CD4-positive, CD25-positive, alpha-beta regulatory T cell (primary cell): Measurements from ENCODE around the gene DCTPP1. TPM values are rescaled to one million over a fixed set of nuclear protein-coding genes. Genes with fewer than 3 reads are reported as not detected.
A peak's percentile ranks its signal among the peaks of the same experiment; 100 is the strongest.

Experiments used
- ATAC-seq, 2 donors: fragments of 150-1000 bp; cut with Tn5 transposase; one replicate each; pipeline ENCODE4 v1.10.0; 2021; ENCODE audit warnings: low read depth in 2 of 2, moderate number of reproducible peaks in 2 of 2, moderate library complexity in 1 of 2
- DNase-seq, 3 donors: peaks; one replicate each; pipeline versions ENCODE4 v3.0.0 to v3.0.0-alpha.2; 2012 to 2022; ENCODE audit warnings: mixed read lengths in 1 of 3
- H3K27ac ChIP-seq: one replicate; pipeline ENCODE4 v1.7.0; 2013; ENCODE audit warnings: mild to moderate bottlenecking, low read length; ENCODE audit not compliant: insufficient read depth, poor library complexity, severe bottlenecking
- H3K27me3 ChIP-seq: one replicate; pipeline ENCODE4 v1.7.0; 2013; ENCODE audit warnings: low read length; ENCODE audit not compliant: control insufficient read depth, insufficient read depth
- H3K36me3 ChIP-seq: one replicate; pipeline ENCODE4 v1.7.0; 2013; ENCODE audit warnings: mild to moderate bottlenecking, low read length, moderate library complexity; ENCODE audit not compliant: control insufficient read depth, insufficient read depth
- H3K4me1 ChIP-seq: 2 replicates; pipeline ENCODE4 v1.7.0; 2013; ENCODE audit warnings: mild to moderate bottlenecking, low read length; ENCODE audit not compliant: insufficient read depth, control insufficient read depth, poor library complexity, severe bottlenecking
- H3K4me3 ChIP-seq: one replicate; pipeline ENCODE4 v1.7.0; 2013; ENCODE audit warnings: low read depth, mild to moderate bottlenecking, low read length, moderate library complexity
- H3K9me3 ChIP-seq, 2 experiments: 1 replicate in 1 of 2; 2 replicates in 1 of 2; pipeline ENCODE4 v1.7.0; 2013; ENCODE audit warnings: low read length in 2 of 2, mild to moderate bottlenecking in 1 of 2, moderate library complexity in 1 of 2; ENCODE audit not compliant: control insufficient read depth in 2 of 2
- H3K27ac Mint-ChIP-seq, 3 donors: one replicate each; pipeline ENCODE4 v1.8.0; 2020 to 2022; ENCODE audit warnings: mild to moderate bottlenecking in 3 of 3, mixed read lengths in 3 of 3, moderate library complexity in 2 of 3
- H3K27me3 Mint-ChIP-seq: one replicate; pipeline ENCODE4 v1.8.0; 2022; ENCODE audit warnings: mild to moderate bottlenecking, mixed read lengths
- H3K36me3 Mint-ChIP-seq: one replicate; pipeline ENCODE4 v1.8.0; 2020; ENCODE audit warnings: mixed read lengths
- H3K4me1 Mint-ChIP-seq, 4 donors: one replicate each; pipeline ENCODE4 v1.8.0; 2020 to 2022; ENCODE audit warnings: mixed read lengths in 4 of 4, mild to moderate bottlenecking in 1 of 4
- H3K4me3 Mint-ChIP-seq, 4 donors: one replicate each; pipeline ENCODE4 v1.8.0; 2020 to 2022; ENCODE audit warnings: mild to moderate bottlenecking in 4 of 4, mixed read lengths in 4 of 4, moderate library complexity in 3 of 4
- H3K9me3 Mint-ChIP-seq, 7 donors: one replicate each; pipeline ENCODE4 v1.8.0; 2020 to 2022; ENCODE audit warnings: mixed read lengths in 7 of 7, mild to moderate bottlenecking in 3 of 7, moderate library complexity in 2 of 7
- polyA plus RNA-seq, 4 donors: library from polyadenylated mRNA; unstranded; fragments of 300-500 nt; fragmentation: Illumina TruSeq; gene quantifications; one replicate each; pipeline ENCODE4 v1.2.3, GENCODE V29; 2021
- total RNA-seq: library from RNA; stranded (reverse); gene quantifications from one replicate; pipeline ENCODE4 v1.2.3, GENCODE V29; 2022

Gene DCTPP1
- total and polyA plus RNA-seq, 5 donors from 2014 or later: 20.1 to 110 (median 102) TPM

DNA sequence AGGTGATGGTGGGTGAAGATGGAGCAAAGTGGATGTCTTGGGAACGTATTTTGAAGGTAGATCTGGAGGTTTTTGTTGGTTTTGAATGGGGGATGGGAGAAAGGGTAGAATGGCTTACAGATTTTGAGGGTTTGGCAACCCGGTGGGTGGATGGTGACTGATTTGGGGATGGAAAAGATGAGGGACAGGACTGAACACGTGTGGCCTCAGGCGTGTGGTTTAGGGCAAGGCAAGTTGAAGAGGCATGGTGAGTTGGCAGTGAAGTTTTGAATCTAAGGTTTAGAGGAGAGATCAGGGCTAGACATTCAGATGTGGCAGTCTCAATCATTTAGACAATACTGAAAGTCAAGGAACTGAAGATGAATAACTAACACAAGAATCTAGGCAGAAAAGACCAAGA lies 5.0 kb upstream of the DCTPP1 start:
- Mint-ChIP-seq H3K4me3 (peak overlapping the region in 2 of 4 donors; percentile 1 to 73), H3K36me3 (no peaks in the 10 kb centered on the region), H3K27me3 (no peaks in the 10 kb centered on the region), H3K4me1 (peaks cover 4 to 17% (median 10%) of the 10 kb centered on the region in 4 donors), H3K9me3 (no peaks in the 10 kb centered on the region), H3K27ac (peak overlapping the region; percentile 69 to 87 (median 77))
- H3K4me1 ChIP-seq: peaks cover 9% of the 10 kb centered on the region
- H3K4me3 ChIP-seq: no peak overlapping the region
- no peaks in the 10 kb centered on the region for H3K27me3 ChIP-seq
- no peaks in the 10 kb centered on the region for H3K9me3 ChIP-seq
- ATAC-seq (no peak), DNase-seq (no peak)
- H3K36me3 ChIP-seq: no peaks in the 10 kb centered on the region
- no peak overlapping the region for H3K27ac ChIP-seq

- Histone ChIP-seq H3K4me3 (no peak overlapping the region), H3K36me3 (peaks cover 3% of the 10 kb centered on the region)
- peaks cover 8 to 24% (median 18%) of the 10 kb centered on the region in 4 donors for H3K4me1 Mint-ChIP-seq
Measured at GRCh38 chr16:30430428-30430970, 669 bp upstream of the DCTPP1 start.

GRCh38 chr16:30429418-30429677 lies 482 bp downstream of the DCTPP1 start:
- no peak overlapping the region for H3K27ac Mint-ChIP-seq
- peaks cover 8 to 18% (median 13%) of the 10 kb centered on the region in 4 donors for H3K4me1 Mint-ChIP-seq
- H3K4me3 ChIP-seq: peak overlapping the region; percentile 78
- H3K9me3 Mint-ChIP-seq: no peaks in the 10 kb centered on the region
- H3K27me3 Mint-ChIP-seq: no peaks in the 10 kb centered on the region
- no peaks in the 10 kb centered on the region for H3K9me3 ChIP-seq
- ATAC-seq: no peak
- no peak for DNase-seq
- H3K27ac ChIP-seq: peak overlapping the region; percentile 88
- H3K4me3 Mint-ChIP-seq: no peak overlapping the region
- H3K27me3 ChIP-seq: no peaks in the 10 kb centered on the region
- H3K4me1 ChIP-seq: peaks cover 20% of the 10 kb centered on the region
- peaks cover 21% of the 10 kb centered on the region for H3K36me3 Mint-ChIP-seq
- H3K36me3 ChIP-seq: peaks cover 7% of the 10 kb centered on the region

More at GRCh38 chr16:30430428-30430970, 669 bp upstream of the DCTPP1 start:
- H3K9me3 ChIP-seq: no peaks in the 10 kb centered on the region
- no peaks in the 10 kb centered on the region for H3K27me3 Mint-ChIP-seq
- H3K9me3 Mint-ChIP-seq: no peaks in the 10 kb centered on the region
- no peaks in the 10 kb centered on the region for H3K27me3 ChIP-seq
- H3K4me3 Mint-ChIP-seq: no peak overlapping the region
- peaks cover 17% of the 10 kb centered on the region for H3K36me3 Mint-ChIP-seq
- H3K4me1 ChIP-seq: peaks cover 20% of the 10 kb centered on the region
- ATAC-seq (peak in 1 of 2 donors; percentile 2), DNase-seq (no peak)
- no peak overlapping the region for H3K27ac Mint-ChIP-seq
- H3K27ac ChIP-seq: peak overlapping the region; percentile 88

- Histone ChIP-seq H3K36me3 (peaks cover 16% of the 10 kb centered on the region), H3K27ac (no peak overlapping the region), H3K4me1 (peaks cover 20% of the 10 kb centered on the region), H3K4me3 (no peak overlapping the region), H3K27me3 (no peaks in the 10 kb centered on the region), H3K9me3 (no peaks in the 10 kb centered on the region)
- Mint-ChIP-seq H3K27ac (peak overlapping the region; percentile 7 to 63 (median 28)), H3K9me3 (no peaks in the 10 kb centered on the region), H3K4me3 (peak overlapping the region in 3 of 4 donors; percentile 61 to 71 (median 65)), H3K27me3 (no peaks in the 10 kb centered on the region), H3K36me3 (peaks cover 25% of the 10 kb centered on the region), H3K4me1 (peaks cover 4 to 12% (median 9%) of the 10 kb centered on the region in 4 donors)
- no peak for ATAC-seq
- no peak for DNase-seq
Measured at GRCh38 chr16:30428055-30428454, 1.8 kb downstream of the DCTPP1 start.

DNA sequence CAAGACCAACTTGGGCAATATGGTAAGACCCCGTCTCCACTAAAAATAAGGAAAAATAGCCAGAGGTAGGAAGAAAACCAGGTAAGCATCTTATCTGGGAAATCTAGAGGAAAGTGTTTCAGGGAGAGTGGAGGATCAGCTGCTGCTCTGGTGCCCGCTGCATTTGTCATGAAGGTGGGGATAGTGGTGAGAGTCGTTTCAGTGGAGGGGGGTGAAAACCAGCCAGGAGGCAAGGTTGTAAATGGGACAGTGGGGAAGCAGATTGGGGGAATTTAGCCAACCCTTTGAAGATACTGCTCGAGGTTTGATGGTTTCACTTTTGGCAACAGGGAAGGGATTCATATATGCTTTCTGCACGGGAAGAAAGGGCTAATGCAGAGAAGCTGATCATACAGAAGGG lies 8.8 kb downstream of the DCTPP1 start:
- H3K27ac ChIP-seq: no peak overlapping the region
- Mint-ChIP-seq H3K9me3 (no peaks in the 10 kb centered on the region), H3K4me3 (peak overlapping the region in 1 of 4 donors; percentile 53), H3K27me3 (no peaks in the 10 kb centered on the region), H3K27ac (peak overlapping the region; percentile 42 to 53 (median 52)), H3K4me1 (peaks cover 3 to 28% (median 9%) of the 10 kb centered on the region in 4 donors), H3K36me3 (peaks cover 25% of the 10 kb centered on the region)
- no peaks in the 10 kb centered on the region for H3K9me3 ChIP-seq
- peaks cover 16% of the 10 kb centered on the region for H3K36me3 ChIP-seq
- ATAC-seq: no peak
- DNase-seq: no peak
- no peaks in the 10 kb centered on the region for H3K27me3 ChIP-seq
- H3K4me3 ChIP-seq: no peak overlapping the region
- H3K4me1 ChIP-seq: peaks cover 16% of the 10 kb centered on the region

- no peaks in the 10 kb centered on the region for H3K27me3 Mint-ChIP-seq
- H3K27ac ChIP-seq: peak overlapping the region; percentile 82
- peaks cover 3 to 22% (median 10%) of the 10 kb centered on the region in 4 donors for H3K4me1 Mint-ChIP-seq
- peaks cover 16% of the 10 kb centered on the region for H3K4me1 ChIP-seq
- DNase-seq: no peak
- peaks cover 13% of the 10 kb centered on the region for H3K36me3 Mint-ChIP-seq
- no peak overlapping the region for H3K4me3 ChIP-seq
- no peaks in the 10 kb centered on the region for H3K9me3 ChIP-seq
- peaks cover 7% of the 10 kb centered on the region for H3K36me3 ChIP-seq
- no peaks in the 10 kb centered on the region for H3K9me3 Mint-ChIP-seq
- no peaks in the 10 kb centered on the region for H3K27me3 ChIP-seq
- peak overlapping the region; percentile 45 to 70 (median 66) for H3K4me3 Mint-ChIP-seq
- ATAC-seq: no peak
- H3K27ac Mint-ChIP-seq: peak overlapping the region; percentile 75 to 86 (median 79)
Measured at GRCh38 chr16:30418350-30419181, 11.3 kb downstream of the DCTPP1 start.

- Histone ChIP-seq H3K4me3 (peak overlapping the region; percentile 59), H3K27me3 (no peaks in the 10 kb centered on the region), H3K27ac (peak overlapping the region; percentile 82), H3K9me3 (no peaks in the 10 kb centered on the region), H3K36me3 (peaks cover 3% of the 10 kb centered on the region), H3K4me1 (peaks cover 16% of the 10 kb centered on the region)
- Mint-ChIP-seq H3K36me3 (peaks cover 13% of the 10 kb centered on the region), H3K27ac (peak overlapping the region in 2 of 3 donors; percentile 5 to 84), H3K9me3 (no peaks in the 10 kb centered on the region), H3K4me1 (peaks cover 3 to 22% (median 10%) of the 10 kb centered on the region in 4 donors), H3K27me3 (no peaks in the 10 kb centered on the region), H3K4me3 (peak overlapping the region in 3 of 4 donors; percentile 70 to 83 (median 75))
- peak; percentile 92 for ATAC-seq
- DNase-seq: peak; percentile 79 to 97 (median 91)
Measured at GRCh38 chr16:30417529-30418349, 12.1 kb downstream of the DCTPP1 start.
